NCI-H526 treated with DMSO at 0.1 percent for 48 hours (cell line): Measurements from ENCODE around the gene IFNAR1.
"Not testable (repeated sequence)": the region's sequence is repeated elsewhere in the genome, so short reads cannot be mapped to it uniquely, and the experiment has no call there.

ENCODE experiments used
- DNase-seq: peaks from one replicate; lab custom pipeline; 2025; lab: John Stamatoyannopoulos, UW

IFNAR1 gene

GRCh38 chr21:33377221-33377920, 52.6 kb downstream of the IFNAR1 start:
- DNase-seq: no peak

- DNase-seq: no peak
Observed at GRCh38 chr21:33378081-33378480, 53.3 kb downstream of the IFNAR1 start.

GRCh38 chr21:33379934-33380333, 55.2 kb downstream of the IFNAR1 start:
- DNase-seq: not testable (repeated sequence)

- no peak for DNase-seq
Observed at GRCh38 chr21:33380483-33380998, 55.8 kb downstream of the IFNAR1 start.

- not testable (repeated sequence) for DNase-seq
Observed at GRCh38 chr21:33381381-33381780, 56.6 kb downstream of the IFNAR1 start.

GRCh38 chr21:33383056-33383888, 58.5 kb downstream of the IFNAR1 start:
- DNase-seq: no peak

- no peak for DNase-seq
Observed at GRCh38 chr21:33384841-33385331, 60.1 kb downstream of the IFNAR1 start.

GRCh38 chr21:33386222-33386784, 61.5 kb downstream of the IFNAR1 start:
- no peak for DNase-seq

GRCh38 chr21:33387294-33387693, 62.5 kb downstream of the IFNAR1 start:
- no peak for DNase-seq

GRCh38 chr21:33388188-33388587, 63.4 kb downstream of the IFNAR1 start:
- no peak for DNase-seq

- no peak for DNase-seq
Observed at GRCh38 chr21:33390479-33390878, 65.7 kb downstream of the IFNAR1 start.

- no peak for DNase-seq
Observed at GRCh38 chr21:33391656-33392055, 66.9 kb downstream of the IFNAR1 start.

- no peak for DNase-seq
Observed at GRCh38 chr21:33392284-33392985, 67.7 kb downstream of the IFNAR1 start.

- no peak for DNase-seq
Observed at GRCh38 chr21:33393348-33393747, 68.6 kb downstream of the IFNAR1 start.

- no peak for DNase-seq
Observed at GRCh38 chr21:33394260-33394659, 69.5 kb downstream of the IFNAR1 start.

- DNase-seq: no peak
Observed at GRCh38 chr21:33395891-33396331, 71.1 kb downstream of the IFNAR1 start.

- no peak for DNase-seq
Observed at GRCh38 chr21:33396436-33396835, 71.7 kb downstream of the IFNAR1 start.

- DNase-seq: no peak
Observed at GRCh38 chr21:33396951-33397350, 72.2 kb downstream of the IFNAR1 start.

- no peak for DNase-seq
Observed at GRCh38 chr21:33397717-33398116, 72.9 kb downstream of the IFNAR1 start.

- no peak for DNase-seq
Observed at GRCh38 chr21:33398361-33398760, 73.6 kb downstream of the IFNAR1 start.

GRCh38 chr21:33401630-33401992, 76.8 kb downstream of the IFNAR1 start:
- no peak for DNase-seq
